Stomach (tissue), 4 donors: ENCODE measurements around the gene BPHL.

Experiments used
- POLR2A ChIP-seq, 4 donors: fragments of 450-650 bp; IDR thresholded peaks; one replicate each; pipeline ENCODE4 v1.6.1; 2016; ENCODE audit warnings: antibody characterized with exemption in 4 of 4, control low read depth in 2 of 4, mild to moderate bottlenecking in 1 of 4, moderate library complexity in 1 of 4
- POLR2AphosphoS5 ChIP-seq, 3 donors: sonication (generic); formaldehyde crosslinking; IDR thresholded peaks; one replicate each; pipeline ENCODE4 v1.6.1; 2016; ENCODE audit warnings: antibody characterized with exemption in 3 of 3
- TF ChIP-seq, protein P1 (sequence below), 7 experiments: fragments of 450-650 bp in 4 of 7; fragments of 200-600 bp in 3 of 7; sonication (generic) in 3 of 7; IDR thresholded peaks; one replicate each; pipeline ENCODE4 v1.5.1; 2016 to 2019; ENCODE audit warnings: antibody characterized with exemption in 7 of 7, control low read depth in 2 of 7, mild to moderate bottlenecking in 1 of 7

DNA sequence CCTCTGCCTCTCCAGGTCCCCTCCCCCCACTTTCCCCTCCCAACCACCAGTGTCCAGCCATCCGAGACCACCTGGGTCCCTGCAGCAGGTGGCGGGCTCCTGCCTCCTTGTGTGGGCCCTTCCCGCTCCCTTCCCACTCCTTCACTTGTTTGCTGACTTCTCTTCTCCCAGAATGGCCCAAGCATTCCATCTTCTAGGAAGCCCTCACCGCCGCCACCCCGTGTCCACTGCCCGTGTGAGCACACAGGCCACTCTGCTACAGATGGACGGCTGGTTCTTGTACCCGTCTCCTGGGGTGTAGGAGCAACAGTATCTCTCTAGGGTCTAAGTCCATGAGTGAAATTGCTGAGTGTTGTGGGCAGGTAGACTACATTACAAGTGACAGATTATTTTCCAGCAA lies 15.0 kb downstream of the BPHL start:
- TF ChIP-seq, protein P1, sequence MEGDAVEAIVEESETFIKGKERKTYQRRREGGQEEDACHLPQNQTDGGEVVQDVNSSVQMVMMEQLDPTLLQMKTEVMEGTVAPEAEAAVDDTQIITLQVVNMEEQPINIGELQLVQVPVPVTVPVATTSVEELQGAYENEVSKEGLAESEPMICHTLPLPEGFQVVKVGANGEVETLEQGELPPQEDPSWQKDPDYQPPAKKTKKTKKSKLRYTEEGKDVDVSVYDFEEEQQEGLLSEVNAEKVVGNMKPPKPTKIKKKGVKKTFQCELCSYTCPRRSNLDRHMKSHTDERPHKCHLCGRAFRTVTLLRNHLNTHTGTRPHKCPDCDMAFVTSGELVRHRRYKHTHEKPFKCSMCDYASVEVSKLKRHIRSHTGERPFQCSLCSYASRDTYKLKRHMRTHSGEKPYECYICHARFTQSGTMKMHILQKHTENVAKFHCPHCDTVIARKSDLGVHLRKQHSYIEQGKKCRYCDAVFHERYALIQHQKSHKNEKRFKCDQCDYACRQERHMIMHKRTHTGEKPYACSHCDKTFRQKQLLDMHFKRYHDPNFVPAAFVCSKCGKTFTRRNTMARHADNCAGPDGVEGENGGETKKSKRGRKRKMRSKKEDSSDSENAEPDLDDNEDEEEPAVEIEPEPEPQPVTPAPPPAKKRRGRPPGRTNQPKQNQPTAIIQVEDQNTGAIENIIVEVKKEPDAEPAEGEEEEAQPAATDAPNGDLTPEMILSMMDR (IDR thresholded peaks at IDR 0.05) = no peak
- no peak for TF ChIP-seq POLR2A (IDR thresholded peaks at IDR 0.05)
- TF ChIP-seq POLR2AphosphoS5 (IDR thresholded peaks at IDR 0.05) = no peak
